ENCODE measurements around the gene EIF2D. TPM values are rescaled to one million over a fixed set of nuclear protein-coding genes. Genes with fewer than 3 reads are reported as not detected.
"Not testable (repeated sequence)": the region's sequence is repeated elsewhere in the genome, so short reads cannot be mapped to it uniquely, and the experiment has no call there.

Gene EIF2D
- total and polyA plus RNA-seq, 4 donors, result 14.7 to 30.0 (median 22.1) TPM

DNA sequence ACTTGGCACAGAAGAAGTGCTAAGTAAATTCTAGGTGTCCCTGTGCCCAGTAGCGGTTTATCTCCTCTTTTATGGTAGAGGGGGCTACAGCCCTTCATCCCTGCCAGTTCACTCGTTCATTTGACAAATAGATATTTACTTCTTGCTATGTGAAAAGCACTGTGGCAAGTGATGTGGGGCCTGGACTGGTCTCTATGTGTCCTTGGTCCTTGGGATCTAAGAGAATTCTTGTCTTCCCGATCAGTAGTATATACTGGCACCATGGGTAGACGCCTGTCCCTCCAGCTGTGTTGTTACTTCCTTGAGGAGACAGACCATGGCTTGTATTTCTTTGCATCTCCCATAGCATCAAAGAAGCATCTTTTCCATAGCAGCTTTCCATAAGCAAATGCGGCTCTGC is 29.7 kb downstream of the EIF2D start:
- TF ChIP-seq, protein P1, sequence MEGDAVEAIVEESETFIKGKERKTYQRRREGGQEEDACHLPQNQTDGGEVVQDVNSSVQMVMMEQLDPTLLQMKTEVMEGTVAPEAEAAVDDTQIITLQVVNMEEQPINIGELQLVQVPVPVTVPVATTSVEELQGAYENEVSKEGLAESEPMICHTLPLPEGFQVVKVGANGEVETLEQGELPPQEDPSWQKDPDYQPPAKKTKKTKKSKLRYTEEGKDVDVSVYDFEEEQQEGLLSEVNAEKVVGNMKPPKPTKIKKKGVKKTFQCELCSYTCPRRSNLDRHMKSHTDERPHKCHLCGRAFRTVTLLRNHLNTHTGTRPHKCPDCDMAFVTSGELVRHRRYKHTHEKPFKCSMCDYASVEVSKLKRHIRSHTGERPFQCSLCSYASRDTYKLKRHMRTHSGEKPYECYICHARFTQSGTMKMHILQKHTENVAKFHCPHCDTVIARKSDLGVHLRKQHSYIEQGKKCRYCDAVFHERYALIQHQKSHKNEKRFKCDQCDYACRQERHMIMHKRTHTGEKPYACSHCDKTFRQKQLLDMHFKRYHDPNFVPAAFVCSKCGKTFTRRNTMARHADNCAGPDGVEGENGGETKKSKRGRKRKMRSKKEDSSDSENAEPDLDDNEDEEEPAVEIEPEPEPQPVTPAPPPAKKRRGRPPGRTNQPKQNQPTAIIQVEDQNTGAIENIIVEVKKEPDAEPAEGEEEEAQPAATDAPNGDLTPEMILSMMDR (IDR thresholded peaks at IDR 0.05; ENCODE audit: low read depth, low read length, missing input control), result no peak
- no peak for TF ChIP-seq HNF4A (conservative IDR thresholded peaks at IDR 0.05)
- TF ChIP-seq YY1 (IDR thresholded peaks at IDR 0.05), result no peak
- no peak for TF ChIP-seq EGR1 (IDR thresholded peaks at IDR 0.05; ENCODE audit: low read depth in 2 of 2)
- no peak for TF ChIP-seq GABPA (IDR thresholded peaks at IDR 0.05 in 1 of 2, conservative IDR thresholded peaks at IDR 0.05 in 1 of 2)
- TF ChIP-seq RAD21 (IDR thresholded peaks at IDR 0.05), result no peak
- no peak for TF ChIP-seq NR2F2 (IDR thresholded peaks at IDR 0.05)
- no peak for TF ChIP-seq SP1 (IDR thresholded peaks at IDR 0.05)
- Histone ChIP-seq H3K9me3 (ENCODE audit: control insufficient read depth in 4 of 4, low read length in 3 of 4) (no peaks in the 10 kb centered on the region), H3K36me3 (ENCODE audit: control insufficient read depth in 4 of 4, insufficient read depth in 3 of 4, low read depth in 1 of 4, low read length in 3 of 4) (peaks cover 4 to 37% (median 22%) of the 10 kb centered on the region in 4 donors), H3K9ac (ENCODE audit: low read depth in 1 of 2, low read length in 2 of 2) (no peak overlapping the region), H3K4me3 (ENCODE audit: low read depth in 1 of 3, low read length in 3 of 3) (no peak overlapping the region), H3K27ac (ENCODE audit: low read depth in 1 of 2, low read length in 2 of 2) (no peak overlapping the region), H3K27me3 (ENCODE audit: control insufficient read depth in 4 of 4, insufficient read depth in 4 of 4, low read length in 3 of 4) (no peaks in the 10 kb centered on the region), H3K4me1 (ENCODE audit: control insufficient read depth in 4 of 4, insufficient read depth in 4 of 4, low read length in 3 of 4) (peaks cover 1 to 6% (median 3%) of the 10 kb centered on the region in 4 donors)
- WGBS, result 87% methylated on average over 5 of the region's 5 CpGs
- no peak for DNase-seq (ENCODE audit: low spot score)

DNA sequence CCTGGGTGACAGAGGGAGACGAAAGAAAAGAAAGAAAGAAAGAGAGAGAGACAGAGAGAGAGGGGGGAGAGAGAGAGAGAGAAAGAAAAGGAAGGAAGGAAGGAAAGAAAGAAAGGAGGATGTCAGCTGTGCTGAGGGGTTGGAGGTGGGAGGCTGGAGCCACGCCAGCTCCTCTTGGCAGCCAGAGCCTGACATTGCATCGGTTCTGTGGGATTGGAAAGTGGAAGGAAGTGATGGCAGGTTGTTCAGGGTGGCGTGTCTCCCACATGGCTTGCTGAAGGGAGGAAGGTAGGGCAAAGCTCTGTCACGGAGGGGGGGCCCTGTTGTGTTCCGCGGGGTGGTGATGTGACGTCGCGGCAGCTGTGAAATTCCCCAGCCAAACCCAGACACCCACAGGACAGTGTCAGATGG is 30.7 kb downstream of the EIF2D start:
- TF ChIP-seq FOXA2 (IDR thresholded peaks at IDR 0.05) (no peak), HNF4A (conservative IDR thresholded peaks at IDR 0.05) (no peak), SP1 (IDR thresholded peaks at IDR 0.05) (no peak), EGR1 (IDR thresholded peaks at IDR 0.05; ENCODE audit: low read depth in 2 of 2) (no peak), RAD21 (IDR thresholded peaks at IDR 0.05) (no peak), FOXA1 (IDR thresholded peaks at IDR 0.05) (no peak), HNF4G (IDR thresholded peaks at IDR 0.05) (no peak), JUND (IDR thresholded peaks at IDR 0.05) (no peak), GABPA (IDR thresholded peaks at IDR 0.05 in 1 of 2, conservative IDR thresholded peaks at IDR 0.05 in 1 of 2) (no peak), RXRA (IDR thresholded peaks at IDR 0.05) (no peak), NR2F2 (IDR thresholded peaks at IDR 0.05) (no peak), TAF1 (conservative IDR thresholded peaks at IDR 0.05) (no peak), YY1 (IDR thresholded peaks at IDR 0.05) (no peak)
- TF ChIP-seq, protein P2, sequence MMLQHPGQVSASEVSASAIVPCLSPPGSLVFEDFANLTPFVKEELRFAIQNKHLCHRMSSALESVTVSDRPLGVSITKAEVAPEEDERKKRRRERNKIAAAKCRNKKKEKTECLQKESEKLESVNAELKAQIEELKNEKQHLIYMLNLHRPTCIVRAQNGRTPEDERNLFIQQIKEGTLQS (IDR thresholded peaks at IDR 0.05), result no peak
- TF ChIP-seq, protein P3, sequence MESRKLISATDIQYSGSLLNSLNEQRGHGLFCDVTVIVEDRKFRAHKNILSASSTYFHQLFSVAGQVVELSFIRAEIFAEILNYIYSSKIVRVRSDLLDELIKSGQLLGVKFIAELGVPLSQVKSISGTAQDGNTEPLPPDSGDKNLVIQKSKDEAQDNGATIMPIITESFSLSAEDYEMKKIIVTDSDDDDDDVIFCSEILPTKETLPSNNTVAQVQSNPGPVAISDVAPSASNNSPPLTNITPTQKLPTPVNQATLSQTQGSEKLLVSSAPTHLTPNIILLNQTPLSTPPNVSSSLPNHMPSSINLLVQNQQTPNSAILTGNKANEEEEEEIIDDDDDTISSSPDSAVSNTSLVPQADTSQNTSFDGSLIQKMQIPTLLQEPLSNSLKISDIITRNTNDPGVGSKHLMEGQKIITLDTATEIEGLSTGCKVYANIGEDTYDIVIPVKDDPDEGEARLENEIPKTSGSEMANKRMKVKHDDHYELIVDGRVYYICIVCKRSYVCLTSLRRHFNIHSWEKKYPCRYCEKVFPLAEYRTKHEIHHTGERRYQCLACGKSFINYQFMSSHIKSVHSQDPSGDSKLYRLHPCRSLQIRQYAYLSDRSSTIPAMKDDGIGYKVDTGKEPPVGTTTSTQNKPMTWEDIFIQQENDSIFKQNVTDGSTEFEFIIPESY (IDR thresholded peaks at IDR 0.05), result no peak
- TF ChIP-seq, protein P1 (IDR thresholded peaks at IDR 0.05; ENCODE audit: low read depth, low read length, missing input control), result no peak
- TF ChIP-seq, protein P4, sequence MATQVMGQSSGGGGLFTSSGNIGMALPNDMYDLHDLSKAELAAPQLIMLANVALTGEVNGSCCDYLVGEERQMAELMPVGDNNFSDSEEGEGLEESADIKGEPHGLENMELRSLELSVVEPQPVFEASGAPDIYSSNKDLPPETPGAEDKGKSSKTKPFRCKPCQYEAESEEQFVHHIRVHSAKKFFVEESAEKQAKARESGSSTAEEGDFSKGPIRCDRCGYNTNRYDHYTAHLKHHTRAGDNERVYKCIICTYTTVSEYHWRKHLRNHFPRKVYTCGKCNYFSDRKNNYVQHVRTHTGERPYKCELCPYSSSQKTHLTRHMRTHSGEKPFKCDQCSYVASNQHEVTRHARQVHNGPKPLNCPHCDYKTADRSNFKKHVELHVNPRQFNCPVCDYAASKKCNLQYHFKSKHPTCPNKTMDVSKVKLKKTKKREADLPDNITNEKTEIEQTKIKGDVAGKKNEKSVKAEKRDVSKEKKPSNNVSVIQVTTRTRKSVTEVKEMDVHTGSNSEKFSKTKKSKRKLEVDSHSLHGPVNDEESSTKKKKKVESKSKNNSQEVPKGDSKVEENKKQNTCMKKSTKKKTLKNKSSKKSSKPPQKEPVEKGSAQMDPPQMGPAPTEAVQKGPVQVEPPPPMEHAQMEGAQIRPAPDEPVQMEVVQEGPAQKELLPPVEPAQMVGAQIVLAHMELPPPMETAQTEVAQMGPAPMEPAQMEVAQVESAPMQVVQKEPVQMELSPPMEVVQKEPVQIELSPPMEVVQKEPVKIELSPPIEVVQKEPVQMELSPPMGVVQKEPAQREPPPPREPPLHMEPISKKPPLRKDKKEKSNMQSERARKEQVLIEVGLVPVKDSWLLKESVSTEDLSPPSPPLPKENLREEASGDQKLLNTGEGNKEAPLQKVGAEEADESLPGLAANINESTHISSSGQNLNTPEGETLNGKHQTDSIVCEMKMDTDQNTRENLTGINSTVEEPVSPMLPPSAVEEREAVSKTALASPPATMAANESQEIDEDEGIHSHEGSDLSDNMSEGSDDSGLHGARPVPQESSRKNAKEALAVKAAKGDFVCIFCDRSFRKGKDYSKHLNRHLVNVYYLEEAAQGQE (IDR thresholded peaks at IDR 0.05), result no peak
- Histone ChIP-seq H3K9ac (ENCODE audit: low read depth in 1 of 2, low read length in 2 of 2) (no peak overlapping the region), H3K36me3 (ENCODE audit: control insufficient read depth in 4 of 4, insufficient read depth in 3 of 4, low read depth in 1 of 4, low read length in 3 of 4) (peaks cover 4 to 28% (median 15%) of the 10 kb centered on the region in 4 donors), H3K4me1 (ENCODE audit: control insufficient read depth in 4 of 4, insufficient read depth in 4 of 4, low read length in 3 of 4) (peaks cover 1 to 12% (median 4%) of the 10 kb centered on the region in 4 donors), H3K27ac (ENCODE audit: low read depth in 1 of 2, low read length in 2 of 2) (peak overlapping the region in 1 of 2 donors; percentile 75), H3K9me3 (ENCODE audit: control insufficient read depth in 4 of 4, low read length in 3 of 4) (no peaks in the 10 kb centered on the region), H3K27me3 (ENCODE audit: control insufficient read depth in 4 of 4, insufficient read depth in 4 of 4, low read length in 3 of 4) (no peaks in the 10 kb centered on the region), H3K4me3 (ENCODE audit: low read depth in 1 of 3, low read length in 3 of 3) (no peak overlapping the region)
- 66% methylated on average over 10 of the region's 10 CpGs for WGBS
- no peak for DNase-seq (ENCODE audit: low spot score)

DNA sequence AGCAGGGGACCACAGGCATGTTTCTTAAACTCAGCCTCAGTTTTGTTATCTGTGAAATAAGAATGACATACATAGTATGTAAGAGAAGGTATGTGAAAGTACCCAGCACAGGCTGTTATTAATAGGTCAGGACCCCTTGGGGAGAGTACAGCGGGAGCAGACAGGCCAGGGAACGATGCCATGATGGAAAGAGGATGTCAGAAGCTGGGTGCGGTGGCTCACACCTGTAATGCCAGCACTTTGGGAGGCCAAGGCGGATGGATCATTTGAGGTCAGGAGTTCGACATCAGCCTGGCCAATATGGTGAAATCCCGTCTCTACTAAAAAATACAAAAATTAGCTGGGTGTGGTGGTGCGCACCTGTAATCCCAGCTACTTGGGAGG is 31.2 kb downstream of the EIF2D start:
- H3K4me1 ChIP-seq (ENCODE audit: control insufficient read depth in 4 of 4, insufficient read depth in 4 of 4, low read length in 3 of 4), result peaks cover 1 to 17% (median 6%) of the 10 kb centered on the region in 4 donors
- not testable (repeated sequence) for H3K9me3 ChIP-seq (ENCODE audit: control insufficient read depth in 4 of 4, low read length in 3 of 4); H3K4me3 ChIP-seq (ENCODE audit: low read depth in 1 of 3, low read length in 3 of 3); H3K9ac ChIP-seq (ENCODE audit: low read depth in 1 of 2, low read length in 2 of 2); H3K27me3 ChIP-seq (ENCODE audit: control insufficient read depth in 4 of 4, insufficient read depth in 4 of 4, low read length in 3 of 4); DNase-seq (ENCODE audit: low spot score)
- peaks cover 4 to 23% (median 12%) of the 10 kb centered on the region in 4 donors for H3K36me3 ChIP-seq (ENCODE audit: control insufficient read depth in 4 of 4, insufficient read depth in 3 of 4, low read depth in 1 of 4, low read length in 3 of 4)
- 95% methylated on average over 7 of the region's 7 CpGs for WGBS
- peak overlapping the region in 1 of 2 donors; percentile 75 for H3K27ac ChIP-seq (ENCODE audit: low read depth in 1 of 2, low read length in 2 of 2)
